ENCODE data around the gene DNTT.

DNA sequence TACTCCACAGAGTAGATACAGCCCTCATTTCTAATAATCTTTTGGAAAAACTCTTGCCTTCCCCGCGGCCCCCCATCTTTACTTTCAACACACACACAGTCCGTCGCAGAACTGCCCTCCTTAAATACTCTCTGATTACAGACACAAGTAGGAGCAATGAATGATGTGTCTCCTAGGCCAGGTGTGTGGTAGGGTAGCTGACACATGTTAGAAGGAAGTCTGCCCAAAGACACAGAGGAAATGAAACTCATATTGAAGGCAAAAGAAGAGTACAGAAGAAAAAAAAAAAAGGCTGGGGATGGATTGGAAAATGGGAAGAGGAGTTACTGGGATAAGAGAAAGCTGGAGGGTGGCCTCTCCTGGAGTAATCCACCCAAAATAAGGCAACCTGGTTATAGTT lies 39.9 kb downstream of the DNTT start:
- TF ChIP-seq CTCF (IDR thresholded peaks at IDR 0.05) (no peak), EP300 (IDR thresholded peaks at IDR 0.05) (no peak), POLR2A (IDR thresholded peaks at IDR 0.05; ENCODE audit: low read depth) (no peak), POLR2AphosphoS5 (IDR thresholded peaks at IDR 0.05) (no peak)

Data from esophagus muscularis mucosa (tissue), 4 donors.